ENCODE results near the gene RFXAP.

GRCh38 chr13:36837354-36838092, 18.5 kb downstream of the RFXAP start:
- no peak for TF ChIP-seq CTCF (IDR thresholded peaks at IDR 0.05)
- no peak for TF ChIP-seq POLR2A (IDR thresholded peaks at IDR 0.05)

Data from thyroid gland (tissue), 4 donors.